Fibroblast of villous mesenchyme (primary cell): ENCODE results near the gene FSD1. TPM values are rescaled to one million over a fixed set of nuclear protein-coding genes. Genes with fewer than 3 reads are reported as not detected.

Experiments
- DNase-seq: peaks from one replicate; pipeline ENCODE4 v3.0.0-alpha.2; 2010; ENCODE audit warnings: low read depth
- H3K4me3 ChIP-seq: 2 replicates; pipeline ENCODE4 v1.5.1; 2011; ENCODE audit warnings: low read depth, mild to moderate bottlenecking, low read length
- total RNA-seq: library from RNA; depleted of rRNA; stranded (reverse); fragments of >200 nt; gene quantifications from 2 replicates; pipeline ENCODE4 v1.2.3, GENCODE V29; 2012
- TF ChIP-seq, protein P1 (sequence below): IDR thresholded peaks from 2 replicates; pipeline ENCODE4 v1.5.1; 2012; ENCODE audit warnings: low read depth, mild to moderate bottlenecking, low read length; ENCODE audit not compliant: insufficient read depth

The FSD1 gene
- total RNA-seq, 1 donor = 8.6 TPM

DNA sequence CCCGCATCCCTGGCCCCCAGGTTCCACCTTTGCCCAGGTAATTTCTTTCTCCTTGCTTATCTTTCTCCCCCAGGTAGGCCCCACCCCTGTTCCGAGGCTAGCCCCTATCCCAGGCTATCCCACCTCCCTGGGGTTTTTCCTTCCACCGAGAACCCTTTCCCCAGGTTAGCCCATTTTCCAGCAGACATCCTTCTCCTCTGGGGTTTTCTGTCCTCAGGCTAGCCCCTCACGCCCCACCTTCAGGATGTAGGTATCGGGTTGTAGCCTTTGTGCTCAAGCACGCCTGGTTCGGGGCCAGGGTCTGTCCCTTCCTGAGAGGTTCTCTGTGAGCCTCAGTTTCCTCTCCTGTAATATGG is 837 bp downstream of the FSD1 start:
- H3K4me3 ChIP-seq = no peak overlapping the region
- DNase-seq = no peak
- TF ChIP-seq, protein P1, sequence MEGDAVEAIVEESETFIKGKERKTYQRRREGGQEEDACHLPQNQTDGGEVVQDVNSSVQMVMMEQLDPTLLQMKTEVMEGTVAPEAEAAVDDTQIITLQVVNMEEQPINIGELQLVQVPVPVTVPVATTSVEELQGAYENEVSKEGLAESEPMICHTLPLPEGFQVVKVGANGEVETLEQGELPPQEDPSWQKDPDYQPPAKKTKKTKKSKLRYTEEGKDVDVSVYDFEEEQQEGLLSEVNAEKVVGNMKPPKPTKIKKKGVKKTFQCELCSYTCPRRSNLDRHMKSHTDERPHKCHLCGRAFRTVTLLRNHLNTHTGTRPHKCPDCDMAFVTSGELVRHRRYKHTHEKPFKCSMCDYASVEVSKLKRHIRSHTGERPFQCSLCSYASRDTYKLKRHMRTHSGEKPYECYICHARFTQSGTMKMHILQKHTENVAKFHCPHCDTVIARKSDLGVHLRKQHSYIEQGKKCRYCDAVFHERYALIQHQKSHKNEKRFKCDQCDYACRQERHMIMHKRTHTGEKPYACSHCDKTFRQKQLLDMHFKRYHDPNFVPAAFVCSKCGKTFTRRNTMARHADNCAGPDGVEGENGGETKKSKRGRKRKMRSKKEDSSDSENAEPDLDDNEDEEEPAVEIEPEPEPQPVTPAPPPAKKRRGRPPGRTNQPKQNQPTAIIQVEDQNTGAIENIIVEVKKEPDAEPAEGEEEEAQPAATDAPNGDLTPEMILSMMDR = no peak

DNA sequence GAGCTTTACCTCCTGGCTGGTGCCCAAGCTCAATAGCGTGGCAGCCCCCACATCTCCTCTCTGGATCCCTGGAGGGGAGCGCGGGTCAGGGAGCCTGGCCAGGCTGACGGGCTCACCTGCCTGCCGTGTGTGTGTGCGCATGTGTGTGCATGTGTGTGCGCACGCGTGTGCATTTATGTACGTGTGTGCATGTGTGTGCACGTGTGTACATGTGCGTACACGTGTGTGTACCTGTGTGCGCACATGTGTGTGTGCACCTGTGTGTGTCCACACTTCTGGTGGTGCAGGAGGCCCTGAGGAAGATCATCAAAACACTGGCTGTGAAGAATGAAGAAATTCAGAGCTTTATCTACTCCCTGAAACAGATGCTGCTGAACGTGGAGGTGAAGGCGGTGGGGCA is 1.3 kb downstream of the FSD1 start:
- DNase-seq = no peak
- H3K4me3 ChIP-seq = no peak overlapping the region
- TF ChIP-seq, protein P1 = no peak

DNA sequence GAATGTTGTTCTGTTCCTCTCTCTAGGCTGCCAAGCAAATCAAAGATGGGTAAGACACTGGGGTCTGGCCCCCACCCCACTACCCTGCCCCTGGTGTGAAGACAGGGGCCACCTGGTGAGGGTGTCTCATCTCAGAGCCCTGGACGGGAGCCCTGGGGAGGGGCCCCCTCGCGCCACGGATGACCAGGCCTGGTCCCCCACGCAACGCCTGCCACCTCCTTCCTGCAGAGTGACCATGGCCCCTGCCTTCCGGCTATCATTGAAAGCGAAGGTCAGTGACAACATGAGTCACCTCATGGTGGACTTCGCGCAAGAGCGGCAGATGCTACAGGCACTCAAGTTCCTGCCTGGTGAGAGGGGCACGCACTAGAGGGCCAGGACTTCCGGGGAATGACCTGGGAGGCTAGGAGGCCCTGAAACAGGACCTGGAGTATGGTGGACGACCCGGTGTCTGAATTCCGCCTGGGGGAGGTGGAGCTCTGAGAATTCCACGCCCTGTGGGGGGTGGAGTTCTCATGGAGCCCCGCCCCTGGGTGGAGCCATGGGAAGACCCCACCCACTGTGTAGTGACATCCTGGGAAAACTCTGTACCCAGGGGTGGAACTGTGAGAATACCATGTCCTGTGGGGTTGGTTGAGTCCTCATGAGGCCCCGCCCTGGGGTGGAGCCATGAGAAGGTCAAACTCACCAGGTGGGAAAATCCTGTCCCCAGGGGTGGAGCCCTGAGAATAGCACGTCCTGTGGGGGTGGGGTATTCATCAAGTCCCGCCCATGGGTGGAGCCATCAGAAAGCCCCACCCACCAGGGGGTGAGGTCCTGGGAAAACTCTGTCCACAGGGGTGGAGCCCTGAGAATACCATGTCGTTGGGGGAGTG is 6.1 kb downstream of the FSD1 start:
- no peak overlapping the region for H3K4me3 ChIP-seq
- no peak for DNase-seq
- TF ChIP-seq, protein P1 = no peak

DNA sequence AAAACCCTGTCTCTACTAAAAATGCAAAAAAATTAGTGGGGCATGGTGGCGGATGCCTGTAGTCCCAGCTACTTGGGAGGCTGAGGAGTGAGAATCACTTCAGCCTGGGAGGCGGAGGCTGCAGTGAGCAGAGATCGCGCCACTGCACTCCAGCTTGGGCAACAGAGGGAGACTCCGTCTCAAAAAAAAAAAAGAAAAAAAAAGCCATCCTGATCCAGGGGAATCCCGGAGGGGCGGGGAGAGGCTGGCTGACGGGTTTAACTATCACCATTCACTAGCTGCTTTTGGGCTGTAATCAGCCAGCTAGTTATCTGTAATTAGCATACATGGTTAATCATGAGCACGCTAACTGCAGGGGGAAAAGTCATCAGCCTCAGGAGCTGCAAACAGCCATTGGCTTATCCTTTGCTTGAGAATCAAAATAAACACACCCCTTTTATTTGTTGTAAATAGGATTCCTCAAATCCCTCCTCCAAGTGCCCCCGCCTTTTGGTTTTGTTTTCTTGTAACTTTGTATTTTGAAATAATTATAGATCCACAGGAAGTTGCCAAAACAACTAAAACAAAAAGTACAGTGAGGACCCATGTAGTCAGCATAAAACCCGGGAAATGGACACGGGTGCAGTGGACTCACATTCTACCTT is 9.6 kb downstream of the FSD1 start:
- DNase-seq = peak; percentile 26
- H3K4me3 ChIP-seq = no peak overlapping the region
- TF ChIP-seq, protein P1 = no peak

DNA sequence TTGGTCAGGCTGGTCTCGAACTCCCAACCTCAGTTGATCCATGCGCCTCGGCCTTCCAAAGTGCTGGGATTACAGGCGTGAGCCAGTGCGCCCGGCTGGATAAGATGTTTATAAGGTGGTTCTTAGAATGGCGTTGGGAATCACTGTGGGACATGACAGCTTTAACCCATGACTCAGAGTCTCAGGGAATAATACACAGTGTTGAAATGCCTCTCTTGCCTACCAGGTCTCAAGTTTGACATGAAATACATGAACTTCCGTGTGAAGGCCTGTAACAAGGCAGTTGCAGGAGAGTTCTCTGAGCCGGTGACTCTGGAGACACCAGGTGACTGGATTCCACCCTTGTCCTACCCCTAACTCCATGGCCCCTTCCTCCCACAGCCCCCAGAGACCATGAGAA is 12.6 kb downstream of the FSD1 start:
- peak; percentile 13 for DNase-seq
- TF ChIP-seq, protein P1 = no peak
- H3K4me3 ChIP-seq = no peak overlapping the region

DNA sequence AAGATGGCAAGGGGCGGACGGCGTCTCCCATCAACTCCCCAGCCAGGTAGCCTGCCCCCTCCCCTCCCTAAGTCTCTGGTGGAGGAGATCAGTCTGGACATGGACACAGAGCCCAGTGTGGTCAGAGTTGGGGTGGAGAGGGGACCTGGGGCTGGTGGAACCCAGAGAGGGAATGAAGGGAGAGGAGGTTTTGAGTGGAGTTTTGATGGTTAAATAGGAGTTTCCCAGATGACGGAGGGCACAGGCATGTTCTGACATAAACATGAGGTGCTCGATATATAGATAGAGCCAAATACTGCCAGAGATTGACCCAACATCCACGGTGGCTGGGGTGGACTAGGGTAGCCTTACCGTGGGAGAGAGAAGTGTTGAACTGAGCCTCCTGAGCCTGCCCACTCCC is 14.1 kb downstream of the FSD1 start:
- H3K4me3 ChIP-seq = no peak overlapping the region
- no peak for DNase-seq
- TF ChIP-seq, protein P1 = no peak
